PC-9 (cell line): ENCODE data around the gene LRTM1. TPM values are rescaled to one million over a fixed set of nuclear protein-coding genes. Genes with fewer than 3 reads are reported as not detected.

Experiments used
- BruUV-seq: library from RNA; stranded (reverse); fragments of 400-500 nt; replicated peaks from 2 replicates; lab custom pipeline; 2021; lab: Mats Ljungman, UMichigan
- CTCF ChIA-PET: fragments of 300-600 bp; sonication (Branson Sonifier 250); formaldehyde crosslinking; loops from one replicate; lab custom pipeline; 2022; ENCODE audit warnings: antibody characterized with exemption; lab: Charles Lee
- POLR2A ChIA-PET: fragments of 300-600 bp; sonication (Branson Sonifier 250); formaldehyde crosslinking; loops from one replicate; lab custom pipeline; 2022; ENCODE audit warnings: antibody characterized with exemption; ENCODE audit not compliant: unreplicated experiment; lab: Charles Lee
- DNase-seq, 2 experiments: peaks; one replicate each; pipeline versions ENCODE4 v3.0.0 to v3.0.0-alpha.2; 2015 to 2022; ENCODE audit warnings: mixed read lengths in 1 of 2
- H2AFZ ChIP-seq: fragments of 200-600 bp; sonication (generic); 2 replicates; pipeline ENCODE4 v1.8.1; 2017; ENCODE audit warnings: antibody characterized with exemption
- H3F3A ChIP-seq: fragments of 200-600 bp; sonication (generic); 2 replicates; pipeline ENCODE4 v1.8.1; 2017; ENCODE audit warnings: antibody characterized with exemption, mild to moderate bottlenecking, low read depth; ENCODE audit not compliant: insufficient read depth
- H3K27ac ChIP-seq: fragments of 200-600 bp; sonication (generic); 2 replicates; pipeline ENCODE4 v1.6.1; 2016; ENCODE audit warnings: mixed run types
- H3K27me3 ChIP-seq: fragments of 200-600 bp; sonication (generic); 2 replicates; pipeline ENCODE4 v1.6.1; 2016; ENCODE audit warnings: low read depth, mixed run types; ENCODE audit not compliant: insufficient read depth
- H3K36me3 ChIP-seq: fragments of 200-600 bp; sonication (generic); 2 replicates; pipeline ENCODE4 v1.6.1; 2016; ENCODE audit warnings: low read depth, mixed run types
- H3K4me1 ChIP-seq: fragments of 200-600 bp; sonication (generic); replicated peaks from 2 replicates; pipeline ENCODE4 v1.6.1; 2016; ENCODE audit warnings: mixed run types; ENCODE audit not compliant: insufficient read depth
- H3K4me2 ChIP-seq: fragments of 200-600 bp; sonication (generic); 2 replicates; pipeline ENCODE4 v1.6.1; 2017; ENCODE audit warnings: mixed run types
- H3K4me3 ChIP-seq: fragments of 200-600 bp; sonication (generic); 2 replicates; pipeline ENCODE4 v1.6.1; 2016; ENCODE audit warnings: mixed run types
- H3K79me2 ChIP-seq: fragments of 200-600 bp; sonication (generic); 2 replicates; pipeline ENCODE4 v1.6.1; 2017; ENCODE audit warnings: low read depth, mixed run types
- H3K9me2 ChIP-seq: fragments of 200-600 bp; sonication (generic); 2 replicates; pipeline ENCODE4 v1.8.1; 2017; ENCODE audit warnings: mild to moderate bottlenecking; ENCODE audit not compliant: insufficient read depth
- H3K9me3 ChIP-seq: fragments of 200-600 bp; sonication (generic); 2 replicates; pipeline ENCODE4 v1.8.1; 2016; ENCODE audit warnings: low read depth; ENCODE audit not compliant: insufficient read depth
- H4K20me1 ChIP-seq: fragments of 200-600 bp; sonication (generic); 2 replicates; pipeline ENCODE4 v1.8.1; 2017; ENCODE audit not compliant: insufficient read depth
- CTCF ChIP-seq: fragments of 200-600 bp; sonication (generic); conservative IDR thresholded peaks from 2 replicates; pipeline ENCODE4 v1.6.1; 2017; ENCODE audit warnings: mixed run types, antibody characterized with exemption, mild to moderate bottlenecking, moderate library complexity
- EZH2 ChIP-seq: fragments of 200-600 bp; sonication (generic); IDR thresholded peaks from 2 replicates; pipeline ENCODE4 v1.8.0; 2017; ENCODE audit warnings: antibody characterized with exemption, low read depth
- intact Hi-C: fragments of 100-400 bp; cut with micrococcal nuclease; formaldehyde crosslinking; loops from one replicate; pipeline ENCODE4 v1.10.0; 2022; ENCODE audit not compliant: unreplicated experiment
- total RNA-seq: library from RNA; stranded (reverse); gene quantifications from 2 replicates; pipeline ENCODE4 v1.2.3, GENCODE V29; 2021

LRTM1 gene
- total RNA-seq, 1 experiment from 2014 or later, result not detected

- Histone ChIP-seq H3K27me3 (no peaks in the 10 kb centered on the region), H3K27ac (no peak overlapping the region), H3K9me3 (no peaks in the 10 kb centered on the region), H3F3A (no peaks in the 10 kb centered on the region), H4K20me1 (no peaks in the 10 kb centered on the region), H3K9me2 (no peaks in the 10 kb centered on the region), H3K79me2 (no peaks in the 10 kb centered on the region), H3K4me3 (no peak overlapping the region), H3K4me2 (no peak overlapping the region), H3K4me1 (no peaks in the 10 kb centered on the region), H3K36me3 (no peaks in the 10 kb centered on the region), H2AFZ (no peak overlapping the region)
- intact Hi-C loops, result no loop called here
- POLR2A ChIA-PET, result no interaction called here
- BruUV-seq, result no TSS peak
- no peak for DNase-seq
- CTCF ChIA-PET, result no interaction called here
- TF ChIP-seq CTCF (no peak), EZH2 (no peak)
Measured at GRCh38 chr3:54963641-54964040, 35.8 kb upstream of the LRTM1 start.

GRCh38 chr3:54962200-54962599 is 34.3 kb upstream of the LRTM1 start:
- H3K4me2 ChIP-seq, result no peak overlapping the region
- ChIA-PET CTCF (no interaction called here), POLR2A (no interaction called here)
- H3K27ac ChIP-seq, result no peak overlapping the region
- H3K79me2 ChIP-seq, result no peaks in the 10 kb centered on the region
- no peaks in the 10 kb centered on the region for H3K4me1 ChIP-seq
- H3K36me3 ChIP-seq, result no peaks in the 10 kb centered on the region
- DNase-seq, result no peak
- H3K4me3 ChIP-seq, result no peak overlapping the region
- H3K27me3 ChIP-seq, result no peaks in the 10 kb centered on the region
- no peaks in the 10 kb centered on the region for H3K9me2 ChIP-seq
- H3F3A ChIP-seq, result no peaks in the 10 kb centered on the region
- H2AFZ ChIP-seq, result no peak overlapping the region
- BruUV-seq, result no TSS peak
- no peaks in the 10 kb centered on the region for H3K9me3 ChIP-seq
- no peak for TF ChIP-seq CTCF
- no peaks in the 10 kb centered on the region for H4K20me1 ChIP-seq
- intact Hi-C loops, result no loop called here

GRCh38 chr3:54960701-54961100 is 32.8 kb upstream of the LRTM1 start:
- no peaks in the 10 kb centered on the region for H3K4me1 ChIP-seq
- H3K27me3 ChIP-seq, result no peaks in the 10 kb centered on the region
- no peak for DNase-seq
- no peaks in the 10 kb centered on the region for H3K9me2 ChIP-seq
- H3K9me3 ChIP-seq, result no peaks in the 10 kb centered on the region
- no peak overlapping the region for H3K4me2 ChIP-seq
- no peak overlapping the region for H2AFZ ChIP-seq
- CTCF ChIA-PET, result no interaction called here
- no TSS peak for BruUV-seq
- TF ChIP-seq EZH2 (no peak), CTCF (no peak)
- no peak overlapping the region for H3K4me3 ChIP-seq
- H4K20me1 ChIP-seq, result no peaks in the 10 kb centered on the region
- no peaks in the 10 kb centered on the region for H3F3A ChIP-seq
- H3K27ac ChIP-seq, result no peak overlapping the region
- H3K79me2 ChIP-seq, result no peaks in the 10 kb centered on the region
- POLR2A ChIA-PET, result interaction anchor here (0.6 kb wide), 1 partner anchor 116 kb away, joined by 3 read pairs; no protein-coding TSS in a partner anchor
- intact Hi-C loops, result no loop called here
- H3K36me3 ChIP-seq, result no peaks in the 10 kb centered on the region
